LoVo (cell line): Measurements from ENCODE around the gene RRP9.
"Not testable (repeated sequence)": the region's sequence is repeated elsewhere in the genome, so short reads cannot be mapped to it uniquely, and the experiment has no call there.

Experiments
- DNase-seq: peaks from one replicate; pipeline ENCODE4 v3.0.0-alpha.2; 2016; ENCODE audit warnings: low spot score

Gene RRP9

GRCh38 chr3:51941798-51942602 is at the start of gene RRP9, which contains the start of gene PARP3:
Gene RRP9, minus strand, starts transcription at chr3:51941904. Its CDS starts 37 bp downstream, at chr3:51941867.
Gene PARP3, plus strand, starts transcription at chr3:51942363. Its CDS starts 993 bp downstream, at chr3:51943356.
- peak; percentile 100 for DNase-seq

- not testable (repeated sequence) for DNase-seq
These were observed 48.8 kb upstream of the RRP9 start for GRCh38 chr3:51990501-51990971.

GRCh38 chr3:51988286-51989146 is 46.8 kb upstream of the RRP9 start:
- DNase-seq: no peak

GRCh38 chr3:51987568-51987967 is 45.9 kb upstream of the RRP9 start:
- DNase-seq: no peak

GRCh38 chr3:51986010-51986947 is 44.6 kb upstream of the RRP9 start:
- no peak for DNase-seq

- DNase-seq: no peak
These were observed 43.4 kb upstream of the RRP9 start for GRCh38 chr3:51985063-51985462.

- DNase-seq: no peak
These were observed 42.6 kb upstream of the RRP9 start for GRCh38 chr3:51984269-51984647.

- no peak for DNase-seq
These were observed 42.0 kb upstream of the RRP9 start for GRCh38 chr3:51983578-51984268.

- peak; percentile 85 for DNase-seq
These were observed 41.3 kb upstream of the RRP9 start, which contains the start of gene ACY1 for GRCh38 chr3:51982838-51983577. Gene ACY1, plus strand, starts transcription at chr3:51983535. Its CDS starts 530 bp downstream, at chr3:51984065.

GRCh38 chr3:51982352-51982837 is 40.7 kb upstream of the RRP9 start:
- DNase-seq: peak; percentile 86

- no peak for DNase-seq
These were observed 38.5 kb upstream of the RRP9 start for GRCh38 chr3:51980253-51980652.

- DNase-seq: no peak
These were observed 36.4 kb upstream of the RRP9 start for GRCh38 chr3:51978143-51978502.

- DNase-seq: no peak
These were observed 35.9 kb upstream of the RRP9 start for GRCh38 chr3:51977446-51978142.

- DNase-seq: no peak
These were observed 34.3 kb upstream of the RRP9 start for GRCh38 chr3:51975852-51976549.

GRCh38 chr3:51974963-51975851 is 33.5 kb upstream of the RRP9 start, which contains the start of gene ABHD14A:
Gene ABHD14A, plus strand, starts transcription at chr3:51975064. Its CDS starts 72 bp downstream, at chr3:51975136.
- DNase-seq: peak; percentile 76

- DNase-seq: no peak
These were observed 32.7 kb upstream of the RRP9 start for GRCh38 chr3:51974277-51974962.

- no peak for DNase-seq
These were observed 29.6 kb upstream of the RRP9 start for GRCh38 chr3:51971350-51971749.
